PC-9 (cell line): ENCODE results near the gene WSCD2. TPM values are rescaled to one million over a fixed set of nuclear protein-coding genes. Genes with fewer than 3 reads are reported as not detected.

Source experiments
- BruUV-seq: library from RNA; stranded (reverse); fragments of 400-500 nt; replicated peaks from 2 replicates; lab custom pipeline; 2021; lab: Mats Ljungman, UMichigan
- CTCF ChIA-PET: fragments of 300-600 bp; sonication (Branson Sonifier 250); formaldehyde crosslinking; loops from one replicate; lab custom pipeline; 2022; ENCODE audit warnings: antibody characterized with exemption; lab: Charles Lee
- POLR2A ChIA-PET: fragments of 300-600 bp; sonication (Branson Sonifier 250); formaldehyde crosslinking; loops from one replicate; lab custom pipeline; 2022; ENCODE audit warnings: antibody characterized with exemption; ENCODE audit not compliant: unreplicated experiment; lab: Charles Lee
- DNase-seq, 2 experiments: peaks; one replicate each; pipeline versions ENCODE4 v3.0.0 to v3.0.0-alpha.2; 2015 to 2022; ENCODE audit warnings: mixed read lengths in 1 of 2
- H2AFZ ChIP-seq: fragments of 200-600 bp; sonication (generic); 2 replicates; pipeline ENCODE4 v1.8.1; 2017; ENCODE audit warnings: antibody characterized with exemption
- H3F3A ChIP-seq: fragments of 200-600 bp; sonication (generic); 2 replicates; pipeline ENCODE4 v1.8.1; 2017; ENCODE audit warnings: antibody characterized with exemption, mild to moderate bottlenecking, low read depth; ENCODE audit not compliant: insufficient read depth
- H3K27ac ChIP-seq: fragments of 200-600 bp; sonication (generic); 2 replicates; pipeline ENCODE4 v1.6.1; 2016; ENCODE audit warnings: mixed run types
- H3K27me3 ChIP-seq: fragments of 200-600 bp; sonication (generic); 2 replicates; pipeline ENCODE4 v1.6.1; 2016; ENCODE audit warnings: low read depth, mixed run types; ENCODE audit not compliant: insufficient read depth
- H3K36me3 ChIP-seq: fragments of 200-600 bp; sonication (generic); 2 replicates; pipeline ENCODE4 v1.6.1; 2016; ENCODE audit warnings: low read depth, mixed run types
- H3K4me1 ChIP-seq: fragments of 200-600 bp; sonication (generic); replicated peaks from 2 replicates; pipeline ENCODE4 v1.6.1; 2016; ENCODE audit warnings: mixed run types; ENCODE audit not compliant: insufficient read depth
- H3K4me2 ChIP-seq: fragments of 200-600 bp; sonication (generic); 2 replicates; pipeline ENCODE4 v1.6.1; 2017; ENCODE audit warnings: mixed run types
- H3K4me3 ChIP-seq: fragments of 200-600 bp; sonication (generic); 2 replicates; pipeline ENCODE4 v1.6.1; 2016; ENCODE audit warnings: mixed run types
- H3K79me2 ChIP-seq: fragments of 200-600 bp; sonication (generic); 2 replicates; pipeline ENCODE4 v1.6.1; 2017; ENCODE audit warnings: low read depth, mixed run types
- H3K9me2 ChIP-seq: fragments of 200-600 bp; sonication (generic); 2 replicates; pipeline ENCODE4 v1.8.1; 2017; ENCODE audit warnings: mild to moderate bottlenecking; ENCODE audit not compliant: insufficient read depth
- H3K9me3 ChIP-seq: fragments of 200-600 bp; sonication (generic); 2 replicates; pipeline ENCODE4 v1.8.1; 2016; ENCODE audit warnings: low read depth; ENCODE audit not compliant: insufficient read depth
- H4K20me1 ChIP-seq: fragments of 200-600 bp; sonication (generic); 2 replicates; pipeline ENCODE4 v1.8.1; 2017; ENCODE audit not compliant: insufficient read depth
- EZH2 ChIP-seq: fragments of 200-600 bp; sonication (generic); IDR thresholded peaks from 2 replicates; pipeline ENCODE4 v1.8.0; 2017; ENCODE audit warnings: antibody characterized with exemption, low read depth
- intact Hi-C: fragments of 100-400 bp; cut with micrococcal nuclease; formaldehyde crosslinking; loops from one replicate; pipeline ENCODE4 v1.10.0; 2022; ENCODE audit not compliant: unreplicated experiment
- total RNA-seq: library from RNA; stranded (reverse); gene quantifications from 2 replicates; pipeline ENCODE4 v1.2.3, GENCODE V29; 2021
- TF ChIP-seq, protein P1 (sequence below): fragments of 200-600 bp; sonication (generic); conservative IDR thresholded peaks from 2 replicates; pipeline ENCODE4 v1.6.1; 2017; ENCODE audit warnings: mixed run types, antibody characterized with exemption, mild to moderate bottlenecking, moderate library complexity

Gene WSCD2
- total RNA-seq, 1 experiment from 2014 or later, result not detected

DNA sequence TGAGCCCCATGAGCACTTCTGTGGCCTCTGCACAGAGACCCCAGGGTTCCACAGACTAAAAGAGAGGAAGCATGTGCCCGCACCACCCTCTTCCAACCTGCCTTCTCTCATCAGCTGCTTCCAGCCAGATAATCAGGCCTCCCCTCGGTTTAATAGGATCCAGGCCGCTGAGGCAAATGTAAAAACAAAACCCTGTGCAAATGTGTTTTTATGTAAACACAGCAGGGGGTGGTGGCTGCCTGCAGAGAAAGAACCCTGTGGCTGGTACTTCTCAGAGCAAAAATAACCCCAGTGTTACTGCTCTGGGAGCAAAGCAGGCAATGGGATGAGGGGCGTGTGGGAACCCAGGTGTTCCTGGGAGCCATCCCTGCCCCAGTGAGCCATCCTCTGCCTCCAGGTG is 46.2 kb downstream of the WSCD2 start:
- no peaks in the 10 kb centered on the region for H3K4me1 ChIP-seq
- no peak for DNase-seq
- H3K9me2 ChIP-seq, result no peaks in the 10 kb centered on the region
- no peaks in the 10 kb centered on the region for H3K36me3 ChIP-seq
- no peak overlapping the region for H3K4me2 ChIP-seq
- H2AFZ ChIP-seq, result no peak overlapping the region
- H4K20me1 ChIP-seq, result no peaks in the 10 kb centered on the region
- no peaks in the 10 kb centered on the region for H3K9me3 ChIP-seq
- CTCF ChIA-PET, result no interaction called here
- intact Hi-C loops, result no loop called here
- peaks cover 34% of the 10 kb centered on the region for H3K27me3 ChIP-seq
- no peaks in the 10 kb centered on the region for H3K79me2 ChIP-seq
- no TSS peak for BruUV-seq
- TF ChIP-seq, protein P1, sequence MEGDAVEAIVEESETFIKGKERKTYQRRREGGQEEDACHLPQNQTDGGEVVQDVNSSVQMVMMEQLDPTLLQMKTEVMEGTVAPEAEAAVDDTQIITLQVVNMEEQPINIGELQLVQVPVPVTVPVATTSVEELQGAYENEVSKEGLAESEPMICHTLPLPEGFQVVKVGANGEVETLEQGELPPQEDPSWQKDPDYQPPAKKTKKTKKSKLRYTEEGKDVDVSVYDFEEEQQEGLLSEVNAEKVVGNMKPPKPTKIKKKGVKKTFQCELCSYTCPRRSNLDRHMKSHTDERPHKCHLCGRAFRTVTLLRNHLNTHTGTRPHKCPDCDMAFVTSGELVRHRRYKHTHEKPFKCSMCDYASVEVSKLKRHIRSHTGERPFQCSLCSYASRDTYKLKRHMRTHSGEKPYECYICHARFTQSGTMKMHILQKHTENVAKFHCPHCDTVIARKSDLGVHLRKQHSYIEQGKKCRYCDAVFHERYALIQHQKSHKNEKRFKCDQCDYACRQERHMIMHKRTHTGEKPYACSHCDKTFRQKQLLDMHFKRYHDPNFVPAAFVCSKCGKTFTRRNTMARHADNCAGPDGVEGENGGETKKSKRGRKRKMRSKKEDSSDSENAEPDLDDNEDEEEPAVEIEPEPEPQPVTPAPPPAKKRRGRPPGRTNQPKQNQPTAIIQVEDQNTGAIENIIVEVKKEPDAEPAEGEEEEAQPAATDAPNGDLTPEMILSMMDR, result no peak
- TF ChIP-seq EZH2, result no peak
- H3K27ac ChIP-seq, result no peak overlapping the region
- H3K4me3 ChIP-seq, result no peak overlapping the region
- POLR2A ChIA-PET, result no interaction called here
- no peaks in the 10 kb centered on the region for H3F3A ChIP-seq

DNA sequence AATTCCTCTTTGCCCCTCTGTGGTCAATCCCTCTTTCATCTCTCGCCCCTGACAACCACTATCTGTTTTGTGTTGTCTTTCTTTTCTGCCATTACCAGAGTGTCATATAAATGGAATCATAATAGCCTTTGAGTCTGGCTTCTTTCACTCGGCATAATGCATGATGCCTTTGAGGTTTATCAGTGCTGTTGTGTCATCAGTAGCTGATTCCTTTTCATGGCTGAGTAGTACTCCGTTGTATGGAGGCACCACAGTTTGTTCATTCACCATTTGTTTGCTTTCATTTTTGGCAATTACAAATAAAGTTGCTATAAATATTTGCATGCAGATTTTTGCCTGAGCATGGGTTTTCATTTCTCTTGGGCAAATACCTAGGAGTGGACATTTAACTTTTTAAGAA is 47.2 kb downstream of the WSCD2 start:
- no peaks in the 10 kb centered on the region for H3K79me2 ChIP-seq
- H3K9me2 ChIP-seq, result no peaks in the 10 kb centered on the region
- ChIA-PET CTCF (no interaction called here), POLR2A (no interaction called here)
- no peak overlapping the region for H3K27ac ChIP-seq
- H3K36me3 ChIP-seq, result no peaks in the 10 kb centered on the region
- H3K9me3 ChIP-seq, result no peaks in the 10 kb centered on the region
- TF ChIP-seq, protein P1, result no peak
- no peak for TF ChIP-seq EZH2
- H2AFZ ChIP-seq, result no peak overlapping the region
- no peak overlapping the region for H3K4me3 ChIP-seq
- intact Hi-C loops, result no loop called here
- peaks cover 39% of the 10 kb centered on the region for H3K27me3 ChIP-seq
- H3K4me2 ChIP-seq, result no peak overlapping the region
- BruUV-seq, result no TSS peak
- H4K20me1 ChIP-seq, result no peaks in the 10 kb centered on the region
- no peak for DNase-seq
- H3K4me1 ChIP-seq, result no peaks in the 10 kb centered on the region
- H3F3A ChIP-seq, result no peaks in the 10 kb centered on the region

DNA sequence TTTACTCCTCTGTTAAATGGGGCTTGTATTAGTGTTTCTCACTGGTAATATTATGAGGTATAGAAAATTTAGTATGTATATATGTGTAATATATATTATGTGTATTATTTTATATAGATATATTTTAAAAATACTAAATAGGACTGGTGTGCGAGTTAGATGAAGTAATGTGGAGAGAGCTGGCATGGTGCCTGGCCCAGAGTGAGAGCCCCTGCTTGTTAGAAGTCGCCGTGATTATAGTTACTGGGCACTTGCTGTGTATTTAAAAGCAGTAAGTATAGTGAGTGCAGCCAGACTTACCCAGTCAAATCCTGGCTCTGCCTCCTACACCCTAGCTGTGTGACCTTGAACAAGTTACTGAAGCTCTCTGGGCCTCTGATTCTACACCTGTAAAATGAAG is 48.0 kb downstream of the WSCD2 start:
- H3K4me2 ChIP-seq, result no peak overlapping the region
- no peak for TF ChIP-seq EZH2
- TF ChIP-seq, protein P1, result no peak
- H3K4me3 ChIP-seq, result no peak overlapping the region
- DNase-seq, result no peak
- H3K27ac ChIP-seq, result no peak overlapping the region
- no peak overlapping the region for H2AFZ ChIP-seq
- no peaks in the 10 kb centered on the region for H3F3A ChIP-seq
- H3K4me1 ChIP-seq, result no peaks in the 10 kb centered on the region
- no peaks in the 10 kb centered on the region for H3K36me3 ChIP-seq
- no TSS peak for BruUV-seq
- ChIA-PET CTCF (no interaction called here), POLR2A (no interaction called here)
- H3K79me2 ChIP-seq, result no peaks in the 10 kb centered on the region
- no peaks in the 10 kb centered on the region for H3K9me3 ChIP-seq
- H4K20me1 ChIP-seq, result no peaks in the 10 kb centered on the region
- no peaks in the 10 kb centered on the region for H3K9me2 ChIP-seq
- intact Hi-C loops, result no loop called here
- H3K27me3 ChIP-seq, result peaks cover 44% of the 10 kb centered on the region
